ENCODE measurements around the gene C17orf78.
"Not testable (repeated sequence)": the region's sequence is repeated elsewhere in the genome, so short reads cannot be mapped to it uniquely, and the experiment has no call there.

C17orf78 gene

DNA sequence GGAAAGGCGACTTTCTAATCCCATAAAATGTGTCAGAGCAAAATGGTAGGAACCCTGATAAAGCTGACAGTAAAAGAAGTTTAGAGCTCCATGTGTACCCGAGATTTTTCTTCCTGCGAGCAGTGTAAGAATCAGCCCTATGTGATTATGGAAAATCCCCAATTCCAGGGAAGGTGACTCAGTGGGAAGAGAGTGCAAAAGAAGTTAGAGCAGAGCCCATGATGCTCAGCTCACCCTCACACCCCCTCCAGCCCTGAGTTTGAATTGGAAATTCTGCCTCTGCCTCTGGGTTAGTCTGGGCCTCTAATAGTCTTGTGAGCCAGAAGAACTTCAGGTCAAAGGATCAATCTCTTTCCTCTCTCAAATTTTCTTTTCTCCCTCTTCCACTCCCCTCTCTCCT is 12.5 kb downstream of the C17orf78 start:
- no peaks in the 10 kb centered on the region for H3K4me1 ChIP-seq (ENCODE audit: control insufficient read depth, low read depth, low read length)

GRCh38 chr17:37389160-37389559 is 13.4 kb downstream of the C17orf78 start:
- H3K36me3 ChIP-seq (ENCODE audit: control insufficient read depth, low read depth, low read length), result no peaks in the 10 kb centered on the region
- no peaks in the 10 kb centered on the region for H3K27me3 ChIP-seq (ENCODE audit: control insufficient read depth, insufficient read depth, low read length)
- H3K4me3 ChIP-seq (ENCODE audit: low read length), result no peak overlapping the region
- H3K4me1 ChIP-seq (ENCODE audit: control insufficient read depth, low read depth, low read length), result no peaks in the 10 kb centered on the region
- H3K9ac ChIP-seq (ENCODE audit: low read length), result no peak overlapping the region
- H3K9me3 ChIP-seq (ENCODE audit: control insufficient read depth, low read depth, low read length), result no peaks in the 10 kb centered on the region
- no peak overlapping the region for H3K27ac ChIP-seq (ENCODE audit: low read length)

More for the DNA sequence above, 12.5 kb downstream of the C17orf78 start:
- Histone ChIP-seq H3K27ac (ENCODE audit: low read length) (no peak overlapping the region), H3K9ac (ENCODE audit: low read length) (no peak overlapping the region), H3K27me3 (ENCODE audit: control insufficient read depth, insufficient read depth, low read length) (no peaks in the 10 kb centered on the region), H3K36me3 (ENCODE audit: control insufficient read depth, low read depth, low read length) (no peaks in the 10 kb centered on the region), H3K9me3 (ENCODE audit: control insufficient read depth, low read depth, low read length) (no peaks in the 10 kb centered on the region), H3K4me3 (ENCODE audit: low read length) (no peak overlapping the region)

DNA sequence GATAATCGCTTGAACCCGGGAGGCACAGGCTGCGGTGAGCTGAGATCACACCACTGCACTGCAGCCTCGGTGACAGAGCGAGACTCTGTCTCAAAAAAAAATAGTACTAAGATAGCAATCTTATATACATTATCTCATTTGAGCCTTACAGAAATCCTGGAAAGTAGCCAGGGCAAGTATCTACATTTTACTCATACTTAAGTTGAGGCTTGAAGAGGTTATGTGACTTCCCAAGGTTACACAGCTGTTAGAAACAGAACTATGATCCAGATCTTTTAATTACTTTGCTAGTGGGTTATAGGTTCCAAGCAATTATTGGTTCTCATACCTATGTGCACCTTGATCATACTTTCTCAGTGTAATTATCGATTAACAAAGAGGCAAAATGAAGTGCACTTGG is 15.4 kb downstream of the C17orf78 start:
- no peak overlapping the region for H3K9ac ChIP-seq (ENCODE audit: low read length)
- H3K36me3 ChIP-seq (ENCODE audit: control insufficient read depth, low read depth, low read length), result no peaks in the 10 kb centered on the region
- no peak overlapping the region for H3K27ac ChIP-seq (ENCODE audit: low read length)
- H3K9me3 ChIP-seq (ENCODE audit: control insufficient read depth, low read depth, low read length), result no peaks in the 10 kb centered on the region
- H3K4me3 ChIP-seq (ENCODE audit: low read length), result no peak overlapping the region
- H3K4me1 ChIP-seq (ENCODE audit: control insufficient read depth, low read depth, low read length), result no peaks in the 10 kb centered on the region
- no peaks in the 10 kb centered on the region for H3K27me3 ChIP-seq (ENCODE audit: control insufficient read depth, insufficient read depth, low read length)

- no peaks in the 10 kb centered on the region for H3K36me3 ChIP-seq (ENCODE audit: control insufficient read depth, low read depth, low read length)
- no peak overlapping the region for H3K27ac ChIP-seq (ENCODE audit: low read length)
- H3K9ac ChIP-seq (ENCODE audit: low read length), result no peak overlapping the region
- no peaks in the 10 kb centered on the region for H3K27me3 ChIP-seq (ENCODE audit: control insufficient read depth, insufficient read depth, low read length)
- no peaks in the 10 kb centered on the region for H3K9me3 ChIP-seq (ENCODE audit: control insufficient read depth, low read depth, low read length)
- H3K4me1 ChIP-seq (ENCODE audit: control insufficient read depth, low read depth, low read length), result no peaks in the 10 kb centered on the region
- H3K4me3 ChIP-seq (ENCODE audit: low read length), result no peak overlapping the region
These were observed 16.3 kb downstream of the C17orf78 start for GRCh38 chr17:37392024-37392590.

DNA sequence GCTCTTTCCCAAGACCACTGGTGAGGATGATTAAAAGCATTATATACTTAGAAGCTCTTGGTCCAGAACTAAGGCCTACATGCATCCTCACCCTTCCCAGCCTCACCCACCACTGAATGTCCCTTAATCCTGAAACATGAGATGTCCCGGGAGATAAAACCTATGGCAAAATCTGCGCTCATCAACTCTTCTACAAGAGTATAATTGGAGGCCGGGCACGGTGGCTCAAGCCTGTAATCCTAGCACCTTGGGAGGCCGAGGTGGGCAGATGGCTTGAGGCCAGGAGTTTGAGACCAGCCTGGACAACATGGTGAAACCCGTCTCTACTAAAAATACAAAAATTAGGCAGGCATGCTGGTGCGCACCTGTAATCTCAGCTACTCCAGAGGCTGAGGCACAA is 17.6 kb downstream of the C17orf78 start:
- no peaks in the 10 kb centered on the region for H3K9me3 ChIP-seq (ENCODE audit: control insufficient read depth, low read depth, low read length)
- no peak overlapping the region for H3K4me3 ChIP-seq (ENCODE audit: low read length)
- no peak overlapping the region for H3K9ac ChIP-seq (ENCODE audit: low read length)
- H3K36me3 ChIP-seq (ENCODE audit: control insufficient read depth, low read depth, low read length), result no peaks in the 10 kb centered on the region
- H3K27me3 ChIP-seq (ENCODE audit: control insufficient read depth, insufficient read depth, low read length), result no peaks in the 10 kb centered on the region
- H3K4me1 ChIP-seq (ENCODE audit: control insufficient read depth, low read depth, low read length), result no peaks in the 10 kb centered on the region
- H3K27ac ChIP-seq (ENCODE audit: low read length), result no peak overlapping the region

DNA sequence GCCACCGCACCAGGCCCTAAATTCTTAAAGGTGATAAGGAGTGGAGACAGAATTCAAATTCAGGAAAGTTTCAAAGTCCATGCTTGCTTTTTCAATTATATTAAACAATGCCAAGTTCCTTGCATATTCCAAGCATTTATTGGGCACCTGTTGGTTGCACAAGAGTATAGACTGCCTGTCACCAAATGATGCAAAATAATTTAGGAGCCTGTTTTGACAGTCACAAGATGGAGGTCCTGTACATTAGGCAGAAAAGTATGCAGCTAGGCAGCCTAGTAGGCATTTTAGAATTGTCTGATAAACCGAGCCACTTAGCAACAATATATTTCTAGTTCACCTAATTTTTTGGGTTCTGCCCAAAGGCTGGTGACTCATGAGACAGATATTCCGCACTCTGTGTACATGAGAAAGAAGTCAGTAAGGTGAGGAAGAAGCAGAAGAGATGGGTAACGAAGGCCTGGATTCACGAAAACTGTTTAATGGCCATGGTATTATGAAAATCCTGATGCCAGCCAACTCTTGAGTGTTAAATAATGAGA is 23.5 kb downstream of the C17orf78 start:
- Histone ChIP-seq H3K9ac (ENCODE audit: low read length) (no peak overlapping the region), H3K4me1 (ENCODE audit: control insufficient read depth, low read depth, low read length) (no peaks in the 10 kb centered on the region), H3K27me3 (ENCODE audit: control insufficient read depth, insufficient read depth, low read length) (no peaks in the 10 kb centered on the region), H3K27ac (ENCODE audit: low read length) (no peak overlapping the region), H3K36me3 (ENCODE audit: control insufficient read depth, low read depth, low read length) (no peaks in the 10 kb centered on the region), H3K4me3 (ENCODE audit: low read length) (no peak overlapping the region), H3K9me3 (ENCODE audit: control insufficient read depth, low read depth, low read length) (no peaks in the 10 kb centered on the region)

GRCh38 chr17:37400505-37400904 is 24.7 kb downstream of the C17orf78 start:
- Histone ChIP-seq H3K4me3 (ENCODE audit: low read length) (no peak overlapping the region), H3K9me3 (ENCODE audit: control insufficient read depth, low read depth, low read length) (no peaks in the 10 kb centered on the region), H3K4me1 (ENCODE audit: control insufficient read depth, low read depth, low read length) (no peaks in the 10 kb centered on the region), H3K27ac (ENCODE audit: low read length) (no peak overlapping the region), H3K36me3 (ENCODE audit: control insufficient read depth, low read depth, low read length) (no peaks in the 10 kb centered on the region), H3K9ac (ENCODE audit: low read length) (no peak overlapping the region), H3K27me3 (ENCODE audit: control insufficient read depth, insufficient read depth, low read length) (no peaks in the 10 kb centered on the region)

- not testable (repeated sequence) for H3K9me3 ChIP-seq (ENCODE audit: control insufficient read depth, low read depth, low read length); H3K27me3 ChIP-seq (ENCODE audit: control insufficient read depth, insufficient read depth, low read length); H3K4me1 ChIP-seq (ENCODE audit: control insufficient read depth, low read depth, low read length); H3K27ac ChIP-seq (ENCODE audit: low read length); H3K36me3 ChIP-seq (ENCODE audit: control insufficient read depth, low read depth, low read length)
- Histone ChIP-seq H3K9ac (ENCODE audit: low read length) (peak overlapping the region; percentile 86), H3K4me3 (ENCODE audit: low read length) (peak overlapping the region; percentile 68)
These were observed 29.7 kb downstream of the C17orf78 start for GRCh38 chr17:37405522-37405921.

- peaks cover 2% of the 10 kb centered on the region for H3K36me3 ChIP-seq (ENCODE audit: control insufficient read depth, low read depth, low read length)
- no peaks in the 10 kb centered on the region for H3K9me3 ChIP-seq (ENCODE audit: control insufficient read depth, low read depth, low read length)
- H3K27me3 ChIP-seq (ENCODE audit: control insufficient read depth, insufficient read depth, low read length), result no peaks in the 10 kb centered on the region
- H3K9ac ChIP-seq (ENCODE audit: low read length), result peak overlapping the region; percentile 86
- H3K27ac ChIP-seq (ENCODE audit: low read length), result peak overlapping the region; percentile 52
- no peaks in the 10 kb centered on the region for H3K4me1 ChIP-seq (ENCODE audit: control insufficient read depth, low read depth, low read length)
- peak overlapping the region; percentile 68 for H3K4me3 ChIP-seq (ENCODE audit: low read length)
These were observed 30.3 kb downstream of the C17orf78 start for GRCh38 chr17:37405955-37406634.

DNA sequence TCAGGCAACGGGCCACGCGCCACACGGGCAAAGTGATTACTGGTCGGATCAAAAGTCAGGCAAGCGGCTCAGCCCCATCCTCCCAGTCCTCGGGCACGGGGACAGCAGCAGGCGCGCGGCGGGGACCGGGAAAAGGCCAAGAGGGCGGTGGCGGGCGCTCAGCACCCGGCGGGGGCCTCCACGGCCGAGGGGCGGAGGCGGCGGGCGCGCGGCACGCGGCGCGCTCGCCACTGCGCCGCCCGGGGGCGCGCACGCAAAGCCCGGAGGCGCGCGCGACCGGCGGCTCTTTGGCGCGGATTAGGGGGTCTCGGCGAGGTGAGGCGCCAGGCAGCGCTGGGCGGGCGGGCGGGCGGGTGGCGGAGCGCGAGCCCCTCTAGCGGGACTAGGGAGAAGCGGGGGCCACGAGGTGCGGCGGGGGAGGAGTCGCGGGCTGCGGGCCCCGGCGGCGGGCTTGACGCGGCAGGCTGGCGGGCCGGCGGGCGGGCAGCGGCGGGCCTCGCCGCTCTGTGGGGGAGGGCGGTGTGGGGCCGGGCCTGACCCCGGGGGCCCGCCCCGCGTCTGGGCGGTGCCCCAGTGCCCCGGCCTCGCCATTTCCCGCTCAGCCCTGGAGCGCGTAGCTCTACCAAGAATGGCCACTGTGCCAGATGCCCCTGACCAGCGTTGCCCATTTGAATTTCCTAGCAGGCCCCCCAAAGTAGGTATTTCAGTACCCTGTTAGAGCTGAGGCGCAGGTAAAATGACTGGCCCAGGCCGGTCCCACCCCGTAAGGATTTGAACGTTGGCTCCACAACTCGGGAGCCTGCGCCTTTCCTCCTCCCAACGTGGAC is 31.1 kb downstream of the C17orf78 start, which contains the start of the genes ACACA and TADA2A:
Gene ACACA (minus strand): TSS at position 202 of the 827 bp plus-strand sequence. CDS start 537 bp downstream, outside the sequence.
Gene TADA2A (plus strand): TSS at position 252 of the 827 bp plus-strand sequence. CDS start 4,480 bp downstream, outside the sequence.
- peak within 1 kb of the TSS; percentile 95 for H3K4me3 ChIP-seq (ENCODE audit: low read length)

DNA sequence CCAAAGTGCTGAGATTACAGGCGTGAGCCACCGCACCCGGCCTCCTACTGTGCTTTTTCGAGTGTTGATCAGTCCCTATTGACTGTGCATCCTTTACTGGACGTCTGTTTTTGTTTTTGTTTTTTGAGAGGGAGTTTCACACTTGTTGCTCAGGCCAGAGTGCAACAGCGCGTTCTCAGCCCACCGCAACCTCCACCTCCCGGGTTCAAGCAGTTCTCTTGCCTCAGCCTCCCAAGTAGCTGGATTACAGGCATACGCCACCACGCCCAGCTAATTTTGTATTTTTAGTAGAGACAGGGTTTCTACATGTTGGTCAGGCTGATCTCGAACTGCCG is 32.3 kb downstream of the C17orf78 start:
- H3K4me1 ChIP-seq (ENCODE audit: control insufficient read depth, low read depth, low read length); H3K27me3 ChIP-seq (ENCODE audit: control insufficient read depth, insufficient read depth, low read length); H3K27ac ChIP-seq (ENCODE audit: low read length); H3K9me3 ChIP-seq (ENCODE audit: control insufficient read depth, low read depth, low read length); H3K9ac ChIP-seq (ENCODE audit: low read length); H3K4me3 ChIP-seq (ENCODE audit: low read length): not testable (repeated sequence)
- H3K36me3 ChIP-seq (ENCODE audit: control insufficient read depth, low read depth, low read length), result peaks cover 11% of the 10 kb centered on the region

More for the DNA sequence above, 31.1 kb downstream of the C17orf78 start, which contains the start of the genes ACACA and TADA2A:
- Histone ChIP-seq H3K9me3 (ENCODE audit: control insufficient read depth, low read depth, low read length) (no peaks in the 10 kb centered on the region), H3K27ac (ENCODE audit: low read length) (peak within 1 kb of the TSS; percentile 93), H3K36me3 (ENCODE audit: control insufficient read depth, low read depth, low read length) (peaks cover 8% of the 10 kb centered on the region), H3K27me3 (ENCODE audit: control insufficient read depth, insufficient read depth, low read length) (no peaks in the 10 kb centered on the region), H3K9ac (ENCODE audit: low read length) (peak within 1 kb of the TSS; percentile 97), H3K4me1 (ENCODE audit: control insufficient read depth, low read depth, low read length) (no peaks in the 10 kb centered on the region)

Data from iPS-18a (cell line).